ENCODE data around the gene SLC25A1. TPM values are rescaled to one million over a fixed set of nuclear protein-coding genes. Genes with fewer than 3 reads are reported as not detected.
"Not testable (repeated sequence)": the region's sequence is repeated elsewhere in the genome, so short reads cannot be mapped to it uniquely, and the experiment has no call there.

Gene SLC25A1
- total RNA-seq, 1 donor from 2014 or later: 54.1 TPM

GRCh38 chr22:19172213-19173046 is 6.1 kb downstream of the SLC25A1 start:
- ATAC-seq (no peak), DNase-seq (ENCODE audit: low spot score) (no peak)
- intact Hi-C loops (cut with DNase I): no loop called here

- ATAC-seq (no peak), DNase-seq (ENCODE audit: low spot score) (no peak)
- intact Hi-C loops (cut with DNase I): no loop called here
Measured at GRCh38 chr22:19169947-19170318, 8.6 kb downstream of the SLC25A1 start.

GRCh38 chr22:19169002-19169946 is 9.3 kb downstream of the SLC25A1 start:
- DNase-seq (ENCODE audit: low spot score): no peak
- intact Hi-C loops (cut with DNase I): no loop called here
- ATAC-seq: no peak

GRCh38 chr22:19168088-19168890 is 10.2 kb downstream of the SLC25A1 start:
- intact Hi-C loops (cut with DNase I): no loop called here
- ATAC-seq: no peak
- DNase-seq (ENCODE audit: low spot score): no peak

GRCh38 chr22:19167106-19167869 is 11.2 kb downstream of the SLC25A1 start:
- no peak for ATAC-seq
- no peak for DNase-seq (ENCODE audit: low spot score)
- intact Hi-C loops (cut with DNase I): no loop called here

GRCh38 chr22:19166421-19166820 is 12.1 kb downstream of the SLC25A1 start:
- no peak for DNase-seq (ENCODE audit: low spot score)
- no peak for ATAC-seq

GRCh38 chr22:19164425-19164824 is 14.1 kb downstream of the SLC25A1 start:
- DNase-seq (ENCODE audit: low spot score) (no peak), ATAC-seq (no peak)
- intact Hi-C loops (cut with DNase I): no loop called here

More at GRCh38 chr22:19166421-19166820, 12.1 kb downstream of the SLC25A1 start:
- intact Hi-C loops (cut with DNase I): no loop called here

GRCh38 chr22:19158649-19159048 is 19.9 kb downstream of the SLC25A1 start:
- DNase-seq (ENCODE audit: low spot score); ATAC-seq; intact Hi-C loops (cut with DNase I): not testable (repeated sequence)

GRCh38 chr22:19156109-19156508 is 22.4 kb downstream of the SLC25A1 start:
- DNase-seq (ENCODE audit: low spot score); ATAC-seq; intact Hi-C loops (cut with DNase I): not testable (repeated sequence)

- intact Hi-C loops (cut with DNase I): no loop called here
- no peak for ATAC-seq
- no peak for DNase-seq (ENCODE audit: low spot score)
Measured at GRCh38 chr22:19152942-19153883, 25.3 kb downstream of the SLC25A1 start.

- intact Hi-C loops (cut with DNase I): no loop called here
- DNase-seq (ENCODE audit: low spot score): no peak
- ATAC-seq: no peak
Measured at GRCh38 chr22:19151329-19152191, 27.0 kb downstream of the SLC25A1 start.

GRCh38 chr22:19150482-19151328 is 27.8 kb downstream of the SLC25A1 start:
- DNase-seq (ENCODE audit: low spot score) (no peak), ATAC-seq (no peak)
- intact Hi-C loops (cut with DNase I): no loop called here

- DNase-seq (ENCODE audit: low spot score) (no peak), ATAC-seq (no peak)
- intact Hi-C loops (cut with DNase I): no loop called here
Measured at GRCh38 chr22:19149991-19150390, 28.5 kb downstream of the SLC25A1 start, which contains the start of gene GSC2. GSC2 (minus strand) TSS chr22:19150292; CDS start chr22:19150283, 9 bp downstream.

GRCh38 chr22:19149047-19149883 is 29.3 kb downstream of the SLC25A1 start:
- DNase-seq (ENCODE audit: low spot score) (no peak), ATAC-seq (no peak)
- intact Hi-C loops (cut with DNase I): no loop called here

Data from sciatic nerve (tissue), 2 donors.